Panc1 (cell line): ENCODE data around the gene SEC22A. TPM values are rescaled to one million over a fixed set of nuclear protein-coding genes. Genes with fewer than 3 reads are reported as not detected.

Experiments
- ATAC-seq: fragments of 200-7000 bp; cut with Tn5 transposase; 2 replicates; pipeline ENCODE4 v1.9.1; 2020; ENCODE audit warnings: mild to moderate bottlenecking, moderate library complexity
- BruUV-seq: library from RNA; stranded (reverse); fragments of 400-500 nt; replicated peaks from 2 replicates; lab custom pipeline; 2021; lab: Mats Ljungman, UMichigan
- CTCF ChIA-PET: fragments of 300-600 bp; sonication (Branson Sonifier 250); formaldehyde crosslinking; loops from one replicate; lab custom pipeline; 2022; ENCODE audit warnings: antibody characterized with exemption; lab: Charles Lee
- POLR2A ChIA-PET: fragments of 300-600 bp; sonication (Branson Sonifier 250); formaldehyde crosslinking; loops from one replicate; lab custom pipeline; 2022; ENCODE audit warnings: antibody characterized with exemption; lab: Charles Lee
- DNase-seq: peaks from one replicate; pipeline ENCODE4 v3.0.0-alpha.2; 2010; ENCODE audit warnings: low read depth, low spot score
- H3K27ac ChIP-seq: 2 replicates; pipeline ENCODE4 v1.5.1; 2011; ENCODE audit warnings: mild to moderate bottlenecking, low read length, inconsistent platforms
- H3K27me3 ChIP-seq: fragments of 200-500 bp; sonication (Bioruptor generic); 2 replicates; pipeline ENCODE4 v1.6.0; 2014; ENCODE audit warnings: low read length, inconsistent platforms; ENCODE audit not compliant: control insufficient read depth, insufficient read depth
- H3K36me3 ChIP-seq: fragments of 200-500 bp; sonication (Bioruptor generic); 2 replicates; pipeline ENCODE4 v1.5.1; 2014; ENCODE audit warnings: inconsistent platforms, mild to moderate bottlenecking, low read length, moderate library complexity; ENCODE audit not compliant: control insufficient read depth, insufficient read depth
- H3K4me1 ChIP-seq: 2 replicates; pipeline ENCODE4 v1.5.1; 2011; ENCODE audit warnings: inconsistent platforms, mild to moderate bottlenecking, low read length, moderate library complexity; ENCODE audit not compliant: control insufficient read depth, insufficient read depth
- H3K4me3 ChIP-seq, 2 experiments: 2 replicates each; pipeline ENCODE4 v1.5.1; 2011 to 2012; ENCODE audit warnings: low read depth in 2 of 2, low read length in 2 of 2, mild to moderate bottlenecking in 2 of 2, inconsistent platforms in 1 of 2, moderate library complexity in 1 of 2
- H3K9me3 ChIP-seq: fragments of 200-500 bp; sonication (Bioruptor generic); 2 replicates; pipeline ENCODE4 v1.5.1; 2014; ENCODE audit warnings: low read depth, mild to moderate bottlenecking, inconsistent platforms, low read length, moderate library complexity; ENCODE audit not compliant: control insufficient read depth, insufficient read depth
- POLR2AphosphoS5 ChIP-seq: IDR thresholded peaks from 2 replicates; pipeline ENCODE4 v1.6.1; 2012; ENCODE audit warnings: mild to moderate bottlenecking, low read depth, low read length, moderate library complexity
- SIN3A ChIP-seq: IDR thresholded peaks from 2 replicates; pipeline ENCODE4 v1.6.1; 2012; ENCODE audit warnings: low read depth, mild to moderate bottlenecking, low read length, moderate library complexity, borderline replicate concordance; ENCODE audit not compliant: insufficient read depth
- TCF7L2 ChIP-seq: IDR thresholded peaks from 2 replicates; pipeline ENCODE4 v1.6.1; 2011; ENCODE audit warnings: mild to moderate bottlenecking, low read depth, low read length, inconsistent platforms
- in situ Hi-C: cut with HindIII; loops from 2 replicates; pipeline ENCODE4 v1.10.0; 2016; ENCODE audit warnings: low sequenced_read_pairs, low pct_unique_long_range_greater_than_20kb
- intact Hi-C: fragments of 100-400 bp; cut with micrococcal nuclease; formaldehyde crosslinking; loops from one replicate; pipeline ENCODE4 v1.10.0; 2022; ENCODE audit not compliant: unreplicated experiment
- total RNA-seq: library from RNA; stranded (reverse); gene quantifications from one replicate; pipeline ENCODE4 v1.2.1, GENCODE V29; 2021; ENCODE audit not compliant: unreplicated experiment
- TF ChIP-seq, protein P1 (sequence below): fragments of 450-650 bp; IDR thresholded peaks from 2 replicates; pipeline ENCODE4 v1.5.1; 2017; ENCODE audit warnings: mild to moderate bottlenecking
- TF ChIP-seq, protein P2 (sequence below), 2 experiments: IDR thresholded peaks; 2 replicates each; pipeline ENCODE4 v1.6.1; 2011 to 2012; ENCODE audit warnings: low read depth in 2 of 2, control low read depth in 1 of 2, low read length in 1 of 2, mild to moderate bottlenecking in 1 of 2, moderate library complexity in 1 of 2; ENCODE audit not compliant: insufficient read depth in 1 of 2

Gene SEC22A
- total RNA-seq, 1 experiment from 2014 or later = 22.7 TPM

DNA sequence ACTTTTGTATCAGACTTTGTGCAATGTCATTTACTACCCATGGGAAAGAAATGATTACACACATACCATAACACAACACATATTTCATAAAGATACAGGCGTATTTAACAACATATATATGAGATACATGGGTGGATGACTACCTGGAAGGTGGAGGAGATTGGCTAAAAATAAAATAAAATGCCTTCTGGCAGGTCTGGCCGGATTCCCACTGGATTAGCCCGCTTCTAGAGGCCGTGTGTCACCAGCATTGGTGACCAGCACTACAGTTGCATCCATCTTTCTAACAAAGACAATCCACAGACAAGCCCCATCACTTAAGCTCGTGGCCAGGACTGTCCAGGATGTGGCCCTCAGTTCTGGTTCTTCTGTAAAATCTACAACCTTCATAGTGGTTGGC lies 21.0 kb upstream of the SEC22A start:
- BruUV-seq = no TSS peak
- Histone ChIP-seq H3K9me3 (no peaks in the 10 kb centered on the region), H3K27me3 (no peaks in the 10 kb centered on the region), H3K36me3 (no peaks in the 10 kb centered on the region), H3K4me1 (no peaks in the 10 kb centered on the region), H3K27ac (no peak overlapping the region), H3K4me3 (no peak overlapping the region)
- in situ Hi-C loops = no loop called here
- DNase-seq (no peak), ATAC-seq (no peak)
- TF ChIP-seq, protein P1, sequence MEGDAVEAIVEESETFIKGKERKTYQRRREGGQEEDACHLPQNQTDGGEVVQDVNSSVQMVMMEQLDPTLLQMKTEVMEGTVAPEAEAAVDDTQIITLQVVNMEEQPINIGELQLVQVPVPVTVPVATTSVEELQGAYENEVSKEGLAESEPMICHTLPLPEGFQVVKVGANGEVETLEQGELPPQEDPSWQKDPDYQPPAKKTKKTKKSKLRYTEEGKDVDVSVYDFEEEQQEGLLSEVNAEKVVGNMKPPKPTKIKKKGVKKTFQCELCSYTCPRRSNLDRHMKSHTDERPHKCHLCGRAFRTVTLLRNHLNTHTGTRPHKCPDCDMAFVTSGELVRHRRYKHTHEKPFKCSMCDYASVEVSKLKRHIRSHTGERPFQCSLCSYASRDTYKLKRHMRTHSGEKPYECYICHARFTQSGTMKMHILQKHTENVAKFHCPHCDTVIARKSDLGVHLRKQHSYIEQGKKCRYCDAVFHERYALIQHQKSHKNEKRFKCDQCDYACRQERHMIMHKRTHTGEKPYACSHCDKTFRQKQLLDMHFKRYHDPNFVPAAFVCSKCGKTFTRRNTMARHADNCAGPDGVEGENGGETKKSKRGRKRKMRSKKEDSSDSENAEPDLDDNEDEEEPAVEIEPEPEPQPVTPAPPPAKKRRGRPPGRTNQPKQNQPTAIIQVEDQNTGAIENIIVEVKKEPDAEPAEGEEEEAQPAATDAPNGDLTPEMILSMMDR = no peak
- TF ChIP-seq, protein P2, sequence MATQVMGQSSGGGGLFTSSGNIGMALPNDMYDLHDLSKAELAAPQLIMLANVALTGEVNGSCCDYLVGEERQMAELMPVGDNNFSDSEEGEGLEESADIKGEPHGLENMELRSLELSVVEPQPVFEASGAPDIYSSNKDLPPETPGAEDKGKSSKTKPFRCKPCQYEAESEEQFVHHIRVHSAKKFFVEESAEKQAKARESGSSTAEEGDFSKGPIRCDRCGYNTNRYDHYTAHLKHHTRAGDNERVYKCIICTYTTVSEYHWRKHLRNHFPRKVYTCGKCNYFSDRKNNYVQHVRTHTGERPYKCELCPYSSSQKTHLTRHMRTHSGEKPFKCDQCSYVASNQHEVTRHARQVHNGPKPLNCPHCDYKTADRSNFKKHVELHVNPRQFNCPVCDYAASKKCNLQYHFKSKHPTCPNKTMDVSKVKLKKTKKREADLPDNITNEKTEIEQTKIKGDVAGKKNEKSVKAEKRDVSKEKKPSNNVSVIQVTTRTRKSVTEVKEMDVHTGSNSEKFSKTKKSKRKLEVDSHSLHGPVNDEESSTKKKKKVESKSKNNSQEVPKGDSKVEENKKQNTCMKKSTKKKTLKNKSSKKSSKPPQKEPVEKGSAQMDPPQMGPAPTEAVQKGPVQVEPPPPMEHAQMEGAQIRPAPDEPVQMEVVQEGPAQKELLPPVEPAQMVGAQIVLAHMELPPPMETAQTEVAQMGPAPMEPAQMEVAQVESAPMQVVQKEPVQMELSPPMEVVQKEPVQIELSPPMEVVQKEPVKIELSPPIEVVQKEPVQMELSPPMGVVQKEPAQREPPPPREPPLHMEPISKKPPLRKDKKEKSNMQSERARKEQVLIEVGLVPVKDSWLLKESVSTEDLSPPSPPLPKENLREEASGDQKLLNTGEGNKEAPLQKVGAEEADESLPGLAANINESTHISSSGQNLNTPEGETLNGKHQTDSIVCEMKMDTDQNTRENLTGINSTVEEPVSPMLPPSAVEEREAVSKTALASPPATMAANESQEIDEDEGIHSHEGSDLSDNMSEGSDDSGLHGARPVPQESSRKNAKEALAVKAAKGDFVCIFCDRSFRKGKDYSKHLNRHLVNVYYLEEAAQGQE (IDR thresholded peaks at IDR 0.05; ENCODE audit: insufficient read depth in 1 of 2, low read depth in 2 of 2, low read length in 1 of 2) = no peak
- no peak for TF ChIP-seq TCF7L2
- TF ChIP-seq POLR2AphosphoS5 = no peak
- POLR2A ChIA-PET = interaction anchor here (0.6 kb wide), 1 partner anchor 68 kb away, joined by 3 read pairs; no protein-coding TSS in a partner anchor
- intact Hi-C loops = no loop called here
- CTCF ChIA-PET = no interaction called here

DNA sequence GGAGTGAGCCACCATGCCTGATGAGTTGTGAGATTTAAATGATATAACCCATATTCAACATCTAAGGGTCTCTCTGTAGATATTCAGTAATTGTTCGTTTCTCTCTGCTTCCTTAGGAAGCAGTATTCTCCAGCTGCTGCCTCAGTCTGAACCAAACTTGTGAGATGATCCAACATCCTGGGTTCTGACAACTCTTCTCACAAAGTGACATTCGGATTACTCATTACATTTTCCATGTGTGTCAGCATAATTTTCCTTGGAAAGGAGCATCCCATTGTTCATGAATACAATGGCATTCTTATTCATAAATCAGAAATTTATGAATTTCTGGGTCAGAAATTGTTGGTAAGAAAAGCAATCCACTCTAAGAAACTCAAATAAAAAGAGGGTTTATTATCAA lies 15.0 kb upstream of the SEC22A start:
- POLR2A ChIA-PET = no interaction called here
- in situ Hi-C loops = no loop called here
- Histone ChIP-seq H3K27ac (no peak overlapping the region), H3K27me3 (no peaks in the 10 kb centered on the region), H3K4me3 (no peak overlapping the region), H3K36me3 (no peaks in the 10 kb centered on the region), H3K4me1 (no peaks in the 10 kb centered on the region), H3K9me3 (no peaks in the 10 kb centered on the region)
- intact Hi-C loops = no loop called here
- no TSS peak for BruUV-seq
- TF ChIP-seq, protein P1 = no peak
- TF ChIP-seq TCF7L2 (no peak), SIN3A (no peak), POLR2AphosphoS5 (no peak)
- TF ChIP-seq, protein P2 (IDR thresholded peaks at IDR 0.05; ENCODE audit: insufficient read depth in 1 of 2, low read depth in 2 of 2, low read length in 1 of 2) = no peak
- DNase-seq = no peak
- ATAC-seq = no peak
- CTCF ChIA-PET = no interaction called here
